RWPE1 (cell line): ENCODE data around the gene SRSF12.
A peak's percentile ranks its signal among the peaks of the same experiment; 100 is the strongest.

ENCODE experiments used
- CTCF ChIA-PET: fragments of 350-600 bp; sonication (Branson Sonifier 250); formaldehyde crosslinking; extraction: SDS; loops from one replicate; lab custom pipeline; 2021; lab: Yijun Ruan, JAX
- POLR2A ChIA-PET: fragments of 400-600 bp; formaldehyde crosslinking; extraction: SDS; loops from one replicate; lab custom pipeline; 2020; ENCODE audit warnings: antibody characterized with exemption; ENCODE audit not compliant: low non-redundant PET; lab: Yijun Ruan, JAX
- DNase-seq: peaks from one replicate; pipeline ENCODE4 v3.0.0; 2012; ENCODE audit warnings: low spot score
- H3K27ac ChIP-seq: fragments of 450-650 bp; 2 replicates; pipeline ENCODE4 v1.5.1; 2017
- TF ChIP-seq, protein P1 (sequence below): fragments of 450-650 bp; conservative IDR thresholded peaks from 2 replicates; pipeline ENCODE4 v1.5.1; 2017; ENCODE audit warnings: low read depth, mild to moderate bottlenecking

The SRSF12 gene

DNA sequence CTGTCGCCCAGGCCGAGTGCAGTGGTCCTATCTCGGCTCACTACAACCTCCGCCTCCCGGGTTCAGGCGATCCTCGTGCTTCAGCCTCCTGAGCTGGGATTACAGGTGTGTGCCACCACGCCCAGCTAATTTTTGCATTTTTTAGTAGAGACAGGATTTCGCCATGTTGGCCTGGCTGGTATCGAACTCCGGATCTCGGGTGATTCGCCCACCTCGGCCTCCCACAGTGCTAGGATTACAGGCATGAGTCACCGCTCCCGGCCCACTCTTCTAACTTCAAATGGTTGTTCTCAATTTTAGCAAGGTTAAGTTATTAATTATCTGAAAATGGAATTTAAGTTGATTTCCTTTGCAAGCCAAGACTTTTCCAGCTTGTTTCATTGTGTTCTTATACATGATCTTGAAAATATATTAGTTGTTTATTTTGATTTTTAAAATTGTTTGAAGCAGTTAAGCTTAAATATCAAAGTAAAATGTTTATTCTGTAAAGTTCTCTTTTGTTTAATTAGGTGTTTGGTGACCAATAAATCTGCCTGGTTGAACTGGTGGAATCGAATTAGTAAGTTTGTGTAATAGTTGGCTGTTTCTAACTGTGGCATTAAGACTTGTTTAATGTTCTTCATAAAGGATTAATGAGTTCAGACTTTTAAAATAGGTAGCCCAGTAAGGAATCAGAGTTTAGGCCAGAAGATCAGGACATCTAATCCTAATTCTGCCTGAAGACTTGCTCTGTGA lies 30.3 kb upstream of the SRSF12 start:
- CTCF ChIA-PET, result interaction anchor here (1.0 kb wide), 1 partner anchor 165 kb away, joined by 9 read pairs; no protein-coding TSS in a partner anchor
- DNase-seq, result no peak
- POLR2A ChIA-PET, result interaction anchor here (0.6 kb wide), 1 partner anchor 147 kb away, joined by 4 read pairs; no protein-coding TSS in a partner anchor
- TF ChIP-seq, protein P1, sequence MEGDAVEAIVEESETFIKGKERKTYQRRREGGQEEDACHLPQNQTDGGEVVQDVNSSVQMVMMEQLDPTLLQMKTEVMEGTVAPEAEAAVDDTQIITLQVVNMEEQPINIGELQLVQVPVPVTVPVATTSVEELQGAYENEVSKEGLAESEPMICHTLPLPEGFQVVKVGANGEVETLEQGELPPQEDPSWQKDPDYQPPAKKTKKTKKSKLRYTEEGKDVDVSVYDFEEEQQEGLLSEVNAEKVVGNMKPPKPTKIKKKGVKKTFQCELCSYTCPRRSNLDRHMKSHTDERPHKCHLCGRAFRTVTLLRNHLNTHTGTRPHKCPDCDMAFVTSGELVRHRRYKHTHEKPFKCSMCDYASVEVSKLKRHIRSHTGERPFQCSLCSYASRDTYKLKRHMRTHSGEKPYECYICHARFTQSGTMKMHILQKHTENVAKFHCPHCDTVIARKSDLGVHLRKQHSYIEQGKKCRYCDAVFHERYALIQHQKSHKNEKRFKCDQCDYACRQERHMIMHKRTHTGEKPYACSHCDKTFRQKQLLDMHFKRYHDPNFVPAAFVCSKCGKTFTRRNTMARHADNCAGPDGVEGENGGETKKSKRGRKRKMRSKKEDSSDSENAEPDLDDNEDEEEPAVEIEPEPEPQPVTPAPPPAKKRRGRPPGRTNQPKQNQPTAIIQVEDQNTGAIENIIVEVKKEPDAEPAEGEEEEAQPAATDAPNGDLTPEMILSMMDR, result no peak
- 0 out of 2 replicates have a peak overlapping the region, but pooled peaks have one; percentile 28 for H3K27ac ChIP-seq

DNA sequence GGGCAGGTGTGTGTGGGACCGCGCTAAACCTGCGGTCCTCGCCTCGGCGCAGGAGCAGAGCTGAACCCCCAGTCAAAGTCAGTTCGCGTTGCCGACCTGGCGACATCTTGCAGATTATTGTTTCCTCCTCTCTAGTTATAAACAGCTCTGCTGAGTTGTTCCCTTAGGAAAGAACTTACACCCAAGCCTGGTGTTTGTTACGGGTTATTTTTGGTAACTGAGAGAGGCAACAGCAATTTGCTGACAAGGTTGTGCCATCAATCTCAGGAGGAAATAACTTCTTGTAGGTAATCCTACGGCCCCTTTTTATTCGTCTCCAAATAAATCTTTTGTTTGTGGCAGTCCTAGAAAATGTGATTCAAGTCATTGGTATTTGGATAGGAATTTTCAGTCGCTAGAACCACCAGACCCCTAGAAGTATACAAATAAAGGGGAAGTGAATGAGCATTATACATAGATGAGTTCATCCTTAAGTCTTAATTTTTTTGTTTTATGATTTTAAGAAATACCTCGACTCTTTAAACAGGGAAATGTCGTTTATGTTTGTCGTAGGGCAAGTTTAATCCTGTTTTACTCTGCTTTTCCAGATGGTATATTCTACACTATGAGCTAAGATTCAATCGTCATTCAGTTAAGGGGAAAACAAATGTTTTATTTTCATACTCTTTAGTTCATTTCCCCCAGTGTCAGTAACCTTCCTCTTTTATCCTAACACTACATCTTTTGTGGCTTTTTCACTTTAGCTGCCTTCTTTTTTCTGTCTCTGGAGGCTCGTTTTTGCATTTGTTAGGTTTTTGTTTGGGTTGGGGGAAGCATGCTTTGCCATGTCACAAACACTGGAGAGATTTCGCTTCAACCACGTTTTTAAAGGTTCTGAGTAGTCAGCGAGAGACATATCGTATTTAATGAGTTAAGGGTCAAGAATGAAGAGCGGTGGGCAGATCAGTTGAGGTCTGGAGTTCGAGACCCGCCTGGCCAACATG lies 29.1 kb upstream of the SRSF12 start:
- TF ChIP-seq, protein P1, result no peak
- POLR2A ChIA-PET, result interaction anchor here (0.6 kb wide), 1 partner anchor 146 kb away, joined by 4 read pairs; no protein-coding TSS in a partner anchor
- DNase-seq, result peak; percentile 45
- peak overlapping the region; percentile 87 for H3K27ac ChIP-seq
- CTCF ChIA-PET, result interaction anchor here (0.7 to 1.0 kb wide), 2 partner anchors 164 to 228 kb away, joined by 3 to 9 read pairs; no protein-coding TSS in a partner anchor

GRCh38 chr6:89145956-89146717 lies 28.3 kb upstream of the SRSF12 start, which contains the start of gene PM20D2:
Gene PM20D2 (plus strand): TSS chr6:89146055. CDS start chr6:89146145, 90 bp downstream.
- peak within 1 kb of the TSS; percentile 87 for H3K27ac ChIP-seq
- ChIA-PET POLR2A (no interaction called here), CTCF (interaction anchor here (0.6 to 1.9 kb wide), 3 partner anchors 34 to 727 kb away, joined by 3 to 13 read pairs (median 3); no protein-coding TSS in a partner anchor)
- TF ChIP-seq, protein P1, result no peak
- peak; percentile 72 for DNase-seq

DNA sequence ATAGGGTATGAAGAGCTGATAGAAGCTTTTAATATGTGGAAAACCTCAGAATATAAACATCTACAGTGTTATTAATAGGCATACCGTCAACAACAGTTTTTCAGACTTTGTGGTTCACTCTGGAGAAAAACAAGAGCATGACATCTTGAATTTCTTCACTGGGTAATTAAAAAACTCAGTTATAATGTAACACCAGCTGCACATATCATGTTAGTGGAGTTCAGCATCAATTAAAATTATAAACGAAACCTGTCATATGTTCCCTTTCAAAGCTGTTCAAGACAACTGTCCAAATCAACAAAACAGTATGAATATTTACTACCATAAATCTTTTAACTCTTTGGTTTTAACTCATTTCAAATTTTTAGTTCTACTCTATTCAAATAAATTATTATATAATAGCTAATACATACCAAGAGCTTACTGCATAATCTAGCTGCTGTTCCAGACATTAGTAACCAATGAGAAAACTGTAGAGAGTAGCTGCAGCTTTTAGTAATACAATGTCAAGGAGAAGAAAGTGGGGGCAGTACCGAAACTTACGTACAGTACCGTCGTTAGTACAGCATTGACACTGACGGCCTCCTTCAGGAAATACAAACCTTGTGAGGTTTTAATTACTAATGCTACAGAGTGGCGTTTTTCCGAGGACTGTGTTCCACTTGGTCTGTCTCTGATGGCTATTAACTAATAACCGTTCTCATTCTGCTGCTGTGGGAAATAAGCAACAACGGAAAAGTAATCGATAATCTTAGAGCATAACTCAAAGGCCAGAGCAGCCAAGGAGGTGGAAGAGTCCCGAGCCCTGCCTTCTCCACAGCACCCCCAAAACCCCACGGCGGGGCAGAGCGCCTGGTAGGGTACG lies 27.5 kb upstream of the SRSF12 start:
- ChIA-PET CTCF (interaction anchor here (0.6 to 1.9 kb wide), 3 partner anchors 34 to 728 kb away, joined by 3 to 13 read pairs (median 3); no protein-coding TSS in a partner anchor), POLR2A (no interaction called here)
- H3K27ac ChIP-seq, result peak overlapping the region; percentile 87
- TF ChIP-seq, protein P1, result no peak
- peak; percentile 30 for DNase-seq

DNA sequence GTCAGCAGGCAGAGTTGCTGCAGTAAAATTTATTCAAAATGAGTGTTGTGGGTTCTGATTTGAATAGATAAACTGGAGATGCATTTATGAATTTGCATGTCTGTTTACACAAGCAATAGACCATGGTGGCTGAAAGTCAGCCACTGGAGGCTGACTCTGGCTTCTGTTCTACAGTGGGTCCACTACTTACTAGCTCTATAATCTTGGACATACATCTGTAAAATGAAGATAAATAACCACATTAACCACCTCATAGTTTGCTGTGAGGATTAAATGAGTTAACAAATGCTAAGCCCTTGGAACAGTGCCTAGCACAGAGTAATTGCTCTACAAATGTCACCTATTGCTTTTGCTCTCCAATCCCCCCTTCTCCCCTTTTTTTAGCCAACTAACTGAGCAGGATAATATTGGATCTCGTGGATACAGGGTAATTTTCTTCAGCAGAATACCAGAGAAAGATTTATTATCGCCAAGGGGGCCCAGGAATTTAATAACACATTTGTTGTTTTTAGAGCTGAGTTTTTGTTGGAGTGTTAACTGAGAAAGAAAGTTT lies 26.6 kb upstream of the SRSF12 start:
- CTCF ChIA-PET, result interaction anchor here (0.6 to 1.9 kb wide), 2 partner anchors 161 to 210 kb away, joined by 4 to 13 read pairs; no protein-coding TSS in a partner anchor
- no peak for DNase-seq
- no peak overlapping the region for H3K27ac ChIP-seq
- POLR2A ChIA-PET, result no interaction called here
- TF ChIP-seq, protein P1, result no peak
